ENCODE results near the gene TMEM205.
"Not testable (repeated sequence)": the region's sequence is repeated elsewhere in the genome, so short reads cannot be mapped to it uniquely, and the experiment has no call there.

TMEM205 gene

GRCh38 chr19:11345122-11345803 lies 805 bp downstream of the TMEM205 start:
- Histone ChIP-seq H3K4me2 (ENCODE audit: insufficient read depth, low read length) (peak overlapping the region; percentile 78), H3K4me1 (ENCODE audit: insufficient read depth, low read length) (peaks cover 31% of the 10 kb centered on the region), H3K27me3 (ENCODE audit: insufficient read depth, low read length, poor library complexity) (no peaks in the 10 kb centered on the region), H2AFZ (ENCODE audit: low read depth, low read length) (peak overlapping the region; percentile 77), H3K79me2 (ENCODE audit: insufficient read depth, low read length) (peaks cover 11% of the 10 kb centered on the region), H3K9ac (ENCODE audit: low read depth, low read length) (peak overlapping the region; percentile 66), H3K4me3 (ENCODE audit: low read depth in 1 of 2, low read length in 2 of 2) (peak overlapping the region; percentile 47 to 95; a peak in 3 of 4 replicates), H3K27ac (ENCODE audit: low read length) (peak overlapping the region; percentile 71), H3K9me3 (ENCODE audit: insufficient read depth, low read length, severe bottlenecking) (peaks cover 3% of the 10 kb centered on the region), H3K36me3 (ENCODE audit: insufficient read depth, low read length) (peaks cover 5% of the 10 kb centered on the region; the same call in 1 of the 2 replicates), H4K20me1 (ENCODE audit: insufficient read depth, low read length) (no peaks in the 10 kb centered on the region)
- TF ChIP-seq CTCF (IDR thresholded peaks at IDR 0.05; ENCODE audit: borderline replicate concordance, extremely low read depth, low read length, poor library complexity, severe bottlenecking) (no peak), EZH2 (IDR thresholded peaks at IDR 0.05; ENCODE audit: borderline replicate concordance, low read depth, low read length, severe bottlenecking) (no peak)
- ATAC-seq (ENCODE audit: insufficient read depth, low read depth) (no peak), DNase-seq (no peak)

GRCh38 chr19:11342429-11342828 lies 3.6 kb downstream of the TMEM205 start:
- peaks cover 48% of the 10 kb centered on the region for H3K4me1 ChIP-seq (ENCODE audit: insufficient read depth, low read length)
- H3K27me3 ChIP-seq (ENCODE audit: insufficient read depth, low read length, poor library complexity) = no peaks in the 10 kb centered on the region
- H3K36me3 ChIP-seq (ENCODE audit: insufficient read depth, low read length) = peaks cover 5% of the 10 kb centered on the region; the same call in 1 of the 2 replicates
- ATAC-seq (ENCODE audit: insufficient read depth, low read depth) = no peak
- H3K4me3 ChIP-seq (ENCODE audit: low read depth in 1 of 2, low read length in 2 of 2) = no peak overlapping the region
- H2AFZ ChIP-seq (ENCODE audit: low read depth, low read length) = no peak overlapping the region
- H3K27ac ChIP-seq (ENCODE audit: low read length) = no peak overlapping the region
- no peaks in the 10 kb centered on the region for H3K9me3 ChIP-seq (ENCODE audit: insufficient read depth, low read length, severe bottlenecking)
- no peaks in the 10 kb centered on the region for H4K20me1 ChIP-seq (ENCODE audit: insufficient read depth, low read length)
- TF ChIP-seq CTCF (IDR thresholded peaks at IDR 0.05; ENCODE audit: borderline replicate concordance, extremely low read depth, low read length, poor library complexity, severe bottlenecking) (no peak), EZH2 (IDR thresholded peaks at IDR 0.05; ENCODE audit: borderline replicate concordance, low read depth, low read length, severe bottlenecking) (no peak)
- no peak overlapping the region for H3K9ac ChIP-seq (ENCODE audit: low read depth, low read length)
- no peak overlapping the region for H3K4me2 ChIP-seq (ENCODE audit: insufficient read depth, low read length)
- no peak for DNase-seq
- peaks cover 23% of the 10 kb centered on the region for H3K79me2 ChIP-seq (ENCODE audit: insufficient read depth, low read length)

- H3K4me2 ChIP-seq (ENCODE audit: insufficient read depth, low read length) = peak overlapping the region; percentile 84
- peaks cover 14% of the 10 kb centered on the region for H3K79me2 ChIP-seq (ENCODE audit: insufficient read depth, low read length)
- H3K9ac ChIP-seq (ENCODE audit: low read depth, low read length) = peak overlapping the region; percentile 74
- not testable (repeated sequence) for DNase-seq; ATAC-seq (ENCODE audit: insufficient read depth, low read depth); H4K20me1 ChIP-seq (ENCODE audit: insufficient read depth, low read length); H3K9me3 ChIP-seq (ENCODE audit: insufficient read depth, low read length, severe bottlenecking); H3K27me3 ChIP-seq (ENCODE audit: insufficient read depth, low read length, poor library complexity)
- peak overlapping the region; percentile 86 for H2AFZ ChIP-seq (ENCODE audit: low read depth, low read length)
- peak overlapping the region; percentile 62 to 64 for H3K4me3 ChIP-seq (ENCODE audit: low read depth in 1 of 2, low read length in 2 of 2)
- peaks cover 26% of the 10 kb centered on the region for H3K36me3 ChIP-seq (ENCODE audit: insufficient read depth, low read length)
- H3K27ac ChIP-seq (ENCODE audit: low read length) = peak overlapping the region; percentile 84
- peaks cover 36% of the 10 kb centered on the region for H3K4me1 ChIP-seq (ENCODE audit: insufficient read depth, low read length)
Measured at GRCh38 chr19:11340099-11340467, 6.0 kb downstream of the TMEM205 start.

GRCh38 chr19:11339254-11340098 lies 6.6 kb downstream of the TMEM205 start, which contains the start of gene RAB3D:
Gene RAB3D (minus strand): TSS chr19:11339657. CDS start chr19:11337399, 2,258 bp downstream.
- ATAC-seq (ENCODE audit: insufficient read depth, low read depth) = peak; percentile 94
- Histone ChIP-seq H3K27ac (ENCODE audit: low read length) (peak within 1 kb of the TSS; percentile 84), H3K79me2 (ENCODE audit: insufficient read depth, low read length) (peaks cover 13% of the 10 kb centered on the region), H3K4me3 (ENCODE audit: low read depth in 1 of 2, low read length in 2 of 2) (peak within 1 kb of the TSS; percentile 62 to 64), H2AFZ (ENCODE audit: low read depth, low read length) (peak within 1 kb of the TSS; percentile 86), H3K4me2 (ENCODE audit: insufficient read depth, low read length) (peak within 1 kb of the TSS; percentile 84), H3K9me3 (ENCODE audit: insufficient read depth, low read length, severe bottlenecking) (no peaks in the 10 kb centered on the region), H4K20me1 (ENCODE audit: insufficient read depth, low read length) (no peaks in the 10 kb centered on the region; the same call in 1 of the 2 replicates), H3K9ac (ENCODE audit: low read depth, low read length) (peak within 1 kb of the TSS; percentile 74), H3K4me1 (ENCODE audit: insufficient read depth, low read length) (peaks cover 30% of the 10 kb centered on the region), H3K27me3 (ENCODE audit: insufficient read depth, low read length, poor library complexity) (no peaks in the 10 kb centered on the region), H3K36me3 (ENCODE audit: insufficient read depth, low read length) (peaks cover 29% of the 10 kb centered on the region)
- TF ChIP-seq CTCF (IDR thresholded peaks at IDR 0.05; ENCODE audit: borderline replicate concordance, extremely low read depth, low read length, poor library complexity, severe bottlenecking) (peak; percentile 5), EZH2 (IDR thresholded peaks at IDR 0.05; ENCODE audit: borderline replicate concordance, low read depth, low read length, severe bottlenecking) (no peak)
- DNase-seq = peak; percentile 95
